ENCODE results near the gene BPIFB6.

GRCh38 chr20:33059136-33059535 is 27.7 kb downstream of the BPIFB6 start:
- TF ChIP-seq CTCF (IDR thresholded peaks at IDR 0.05) (no peak), EP300 (IDR thresholded peaks at IDR 0.05; ENCODE audit: low read depth) (no peak)

Data from transverse colon (tissue), 3 donors.